GM12875 (cell line): ENCODE measurements around the gene HSF4.
A peak's percentile ranks its signal among the peaks of the same experiment; 100 is the strongest.

ENCODE experiments used
- H3K4me3 ChIP-seq: one replicate; pipeline ENCODE4 v1.5.1; 2011; ENCODE audit warnings: low read depth, low read length, control low read depth
- TF ChIP-seq, protein P1 (sequence below): IDR thresholded peaks from 2 replicates; pipeline ENCODE4 v1.5.1; 2011; ENCODE audit warnings: low read depth, mild to moderate bottlenecking, control low read depth, inconsistent platforms, low read length, moderate library complexity, borderline replicate concordance; ENCODE audit not compliant: insufficient read depth

The HSF4 gene

DNA sequence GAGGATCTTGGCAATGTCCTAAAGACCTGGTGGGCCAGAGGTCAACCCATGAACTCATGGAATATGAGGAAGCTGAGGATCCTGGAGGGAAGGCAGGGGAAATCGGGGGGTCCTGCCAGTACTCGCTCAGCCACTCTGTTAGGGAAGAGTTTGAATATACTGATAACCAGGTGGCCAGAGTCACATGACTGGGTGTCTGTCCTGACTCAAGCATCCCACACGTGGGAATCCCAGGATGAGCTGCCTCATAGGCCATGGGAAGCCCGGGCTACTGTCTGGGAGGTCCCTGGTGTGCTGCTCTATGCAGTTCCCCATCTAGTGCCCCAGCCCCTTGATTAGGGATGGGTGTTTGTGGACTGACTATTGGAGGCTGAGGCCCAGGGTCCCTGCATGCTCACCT lies 23.8 kb downstream of the HSF4 start:
- H3K4me3 ChIP-seq = no peak overlapping the region
- TF ChIP-seq, protein P1, sequence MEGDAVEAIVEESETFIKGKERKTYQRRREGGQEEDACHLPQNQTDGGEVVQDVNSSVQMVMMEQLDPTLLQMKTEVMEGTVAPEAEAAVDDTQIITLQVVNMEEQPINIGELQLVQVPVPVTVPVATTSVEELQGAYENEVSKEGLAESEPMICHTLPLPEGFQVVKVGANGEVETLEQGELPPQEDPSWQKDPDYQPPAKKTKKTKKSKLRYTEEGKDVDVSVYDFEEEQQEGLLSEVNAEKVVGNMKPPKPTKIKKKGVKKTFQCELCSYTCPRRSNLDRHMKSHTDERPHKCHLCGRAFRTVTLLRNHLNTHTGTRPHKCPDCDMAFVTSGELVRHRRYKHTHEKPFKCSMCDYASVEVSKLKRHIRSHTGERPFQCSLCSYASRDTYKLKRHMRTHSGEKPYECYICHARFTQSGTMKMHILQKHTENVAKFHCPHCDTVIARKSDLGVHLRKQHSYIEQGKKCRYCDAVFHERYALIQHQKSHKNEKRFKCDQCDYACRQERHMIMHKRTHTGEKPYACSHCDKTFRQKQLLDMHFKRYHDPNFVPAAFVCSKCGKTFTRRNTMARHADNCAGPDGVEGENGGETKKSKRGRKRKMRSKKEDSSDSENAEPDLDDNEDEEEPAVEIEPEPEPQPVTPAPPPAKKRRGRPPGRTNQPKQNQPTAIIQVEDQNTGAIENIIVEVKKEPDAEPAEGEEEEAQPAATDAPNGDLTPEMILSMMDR = no peak

DNA sequence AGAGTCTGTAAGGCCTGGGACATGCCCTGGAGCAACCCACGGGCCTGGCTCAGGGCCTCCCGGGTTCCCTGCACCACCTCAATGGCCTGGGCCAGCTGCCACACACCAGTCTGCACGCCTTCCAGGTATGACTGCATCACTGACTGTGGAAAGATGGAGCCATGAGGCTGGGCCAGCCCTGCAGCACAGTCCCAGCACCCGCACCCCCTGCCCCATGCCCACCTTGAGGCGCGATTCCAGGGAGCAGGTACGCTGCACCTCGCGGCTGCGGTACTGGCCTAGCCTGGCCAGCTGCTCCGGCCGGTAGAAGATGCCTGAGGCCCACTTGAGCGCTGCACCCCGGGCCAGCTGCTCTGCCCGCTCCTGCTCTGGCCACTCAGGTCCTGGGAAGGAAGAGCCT lies 24.3 kb downstream of the HSF4 start:
- TF ChIP-seq, protein P1 = no peak
- H3K4me3 ChIP-seq = no peak overlapping the region

DNA sequence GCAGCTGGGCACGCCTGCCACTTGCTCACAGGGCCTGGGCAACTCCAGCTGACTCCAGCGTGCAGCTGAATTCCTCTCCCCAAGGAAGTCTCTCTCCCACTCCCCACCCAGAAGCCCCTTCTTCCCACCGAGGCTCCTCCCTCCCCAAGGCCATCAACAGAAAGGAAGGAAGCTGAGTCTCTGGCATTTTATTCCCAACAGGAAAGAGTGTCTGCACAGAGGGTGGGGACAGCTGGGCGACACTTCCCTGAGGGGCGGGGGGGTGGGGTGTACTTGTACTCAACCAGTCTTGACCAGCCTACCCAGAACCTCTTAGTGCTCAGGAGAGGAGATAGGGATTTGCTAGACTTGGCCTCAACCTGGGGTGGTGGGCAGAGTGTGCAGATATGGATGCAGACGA lies 25.5 kb downstream of the HSF4 start, which contains the start of gene EXOC3L1:
Gene EXOC3L1 (minus strand): TSS at position 96 of the 400 bp plus-strand sequence. CDS start 460 bp downstream, outside the sequence.
- H3K4me3 ChIP-seq = no peak within 1 kb of the TSS
- TF ChIP-seq, protein P1 = no peak

DNA sequence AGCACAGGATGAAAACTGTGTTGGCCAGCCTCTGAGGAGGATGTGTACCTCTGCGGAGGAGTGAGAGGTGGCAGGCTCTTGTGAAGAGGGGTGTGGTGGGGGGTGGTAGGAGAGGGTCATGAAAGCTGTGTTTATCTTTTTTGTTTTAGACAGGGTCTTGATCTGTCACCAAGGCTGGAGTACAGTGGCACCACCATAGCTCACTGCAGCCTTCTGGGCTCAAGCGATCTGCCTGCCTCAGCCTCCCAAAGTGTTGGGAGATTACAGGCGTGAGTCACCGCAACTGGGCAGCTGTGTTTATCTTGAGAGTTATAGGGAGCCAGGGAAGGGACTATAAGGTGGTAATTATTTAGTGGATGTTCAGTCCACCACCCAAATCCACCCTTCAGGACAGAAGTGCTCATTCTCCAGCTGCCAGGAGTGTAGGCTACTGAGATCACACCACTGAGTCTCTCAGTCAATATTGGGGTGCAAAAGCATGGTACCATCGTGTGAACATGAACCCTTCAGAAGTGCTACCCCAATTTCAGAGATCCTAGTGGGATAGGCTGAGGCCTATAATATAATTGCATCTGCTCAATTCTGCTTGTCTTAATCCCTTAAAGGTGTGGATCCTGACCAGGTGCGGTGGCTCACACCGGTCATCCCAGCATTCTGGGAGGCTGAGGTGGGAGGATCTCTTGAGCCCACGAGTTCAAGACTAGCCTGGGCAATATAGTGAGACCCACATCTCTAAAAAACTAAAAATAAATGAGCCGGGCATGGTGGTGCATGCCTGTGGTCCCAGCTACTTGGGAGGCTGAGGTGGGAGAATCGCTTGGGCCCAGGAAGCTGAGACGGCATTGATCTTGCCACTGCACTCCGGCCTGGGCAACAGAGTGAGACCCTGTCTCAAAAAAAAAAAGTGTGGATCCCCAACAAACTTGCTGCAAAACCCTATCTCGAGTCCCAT lies 26.2 kb downstream of the HSF4 start:
- TF ChIP-seq, protein P1 = no peak
- H3K4me3 ChIP-seq = no peak overlapping the region

DNA sequence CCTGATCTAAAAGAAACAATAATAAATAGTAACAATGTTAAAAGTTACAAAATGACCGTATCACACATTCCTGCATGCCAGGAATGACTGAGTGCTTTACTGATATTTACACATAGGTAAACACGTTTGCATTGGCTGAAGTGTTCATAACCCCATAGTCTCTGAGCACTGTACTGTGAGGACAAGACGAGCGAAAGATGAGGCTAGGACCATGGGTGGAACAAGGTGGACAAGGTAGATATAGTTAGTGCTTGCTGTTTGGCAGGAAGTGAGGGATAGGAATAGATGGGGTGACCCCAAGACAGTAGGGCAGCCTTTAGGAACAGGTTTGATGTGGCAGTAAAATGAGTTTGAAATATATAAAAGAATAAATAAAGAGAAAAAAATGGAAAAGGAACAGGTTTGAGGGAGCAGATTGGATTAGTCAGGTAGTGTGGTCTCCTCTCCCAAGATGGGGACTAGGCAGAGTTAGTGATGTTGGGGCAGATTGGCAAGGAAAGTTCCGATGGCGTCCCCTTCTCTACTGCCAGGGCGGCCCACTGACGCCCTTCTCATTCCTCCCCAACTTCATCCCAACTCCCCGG lies 27.0 kb downstream of the HSF4 start:
- H3K4me3 ChIP-seq = peak overlapping the region; percentile 51
- TF ChIP-seq, protein P1 = no peak

DNA sequence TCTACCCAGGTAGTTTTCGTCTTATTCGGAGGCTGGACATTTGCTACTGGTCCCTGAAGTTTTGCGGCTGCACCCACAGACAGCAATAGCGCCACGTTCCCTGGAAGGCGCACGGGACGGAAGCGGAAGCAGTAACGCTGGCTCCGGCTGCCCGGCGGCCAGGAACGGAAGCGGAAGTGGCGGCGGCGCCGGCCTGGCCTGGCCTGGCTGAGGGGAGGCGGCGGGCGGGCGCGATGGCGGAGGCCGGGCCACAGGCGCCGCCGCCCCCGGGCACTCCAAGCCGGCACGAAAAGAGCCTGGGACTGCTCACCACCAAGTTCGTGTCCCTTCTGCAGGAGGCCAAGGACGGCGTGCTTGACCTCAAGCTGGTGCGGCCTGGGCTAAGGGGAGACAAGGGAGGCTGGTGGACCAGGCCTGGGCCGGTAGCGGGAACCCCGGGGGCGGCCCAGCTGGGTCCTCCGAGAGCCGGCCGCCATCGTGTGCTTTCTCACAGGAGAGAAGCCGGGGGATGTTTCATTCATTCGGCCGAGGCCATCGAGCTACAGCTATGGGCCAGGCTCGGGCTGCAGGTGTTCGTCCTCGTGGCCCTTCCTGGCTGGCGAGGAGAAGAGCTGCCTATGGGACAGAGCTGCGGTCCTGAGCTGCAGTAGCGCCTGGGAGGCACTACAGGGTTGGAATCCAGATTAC lies 27.6 kb downstream of the HSF4 start, which contains the start of gene E2F4:
Gene E2F4 (plus strand): TSS at position 161 of the 687 bp plus-strand sequence. CDS start 73 bp downstream, at position 234.
- H3K4me3 ChIP-seq = peak within 1 kb of the TSS; percentile 82
- TF ChIP-seq, protein P1 = no peak
